Esophagus (tissue), 2 donors: ENCODE data around the gene LRP2. TPM values are rescaled to one million over a fixed set of nuclear protein-coding genes. Genes with fewer than 3 reads are reported as not detected.

Source experiments
- H3K27ac ChIP-seq, 2 donors: one replicate each; pipeline ENCODE4 v1.5.1; 2013; ENCODE audit warnings: low read depth in 2 of 2, mild to moderate bottlenecking in 2 of 2, inconsistent platforms in 1 of 2, low read length in 1 of 2, moderate library complexity in 1 of 2
- H3K27me3 ChIP-seq, 2 donors: one replicate each; pipeline ENCODE4 v1.6.1; 2013; ENCODE audit warnings: low read length in 2 of 2, control low read depth in 1 of 2, mild to moderate bottlenecking in 1 of 2; ENCODE audit not compliant: insufficient read depth in 2 of 2, control insufficient read depth in 1 of 2
- H3K36me3 ChIP-seq, 2 donors: one replicate each; pipeline ENCODE4 v1.6.1; 2013; ENCODE audit warnings: low read length in 1 of 2; ENCODE audit not compliant: control insufficient read depth in 2 of 2, insufficient read depth in 2 of 2
- H3K4me1 ChIP-seq, 2 donors: one replicate each; pipeline ENCODE4 v1.6.1; 2013; ENCODE audit warnings: low read length in 1 of 2; ENCODE audit not compliant: control insufficient read depth in 2 of 2, insufficient read depth in 2 of 2
- H3K4me3 ChIP-seq, 2 donors: one replicate each; pipeline ENCODE4 v1.5.1; 2013; ENCODE audit warnings: low read length in 2 of 2, mild to moderate bottlenecking in 2 of 2, low read depth in 1 of 2, moderate library complexity in 1 of 2
- H3K9me3 ChIP-seq, 2 donors: one replicate each; pipeline ENCODE4 v1.6.1; 2013; ENCODE audit warnings: mild to moderate bottlenecking in 2 of 2, low read depth in 1 of 2, low read length in 1 of 2, moderate library complexity in 1 of 2; ENCODE audit not compliant: control insufficient read depth in 2 of 2, insufficient read depth in 1 of 2
- WGBS, 2 donors: extraction: QIAGEN DNeasy Blood & Tissue Kit; methylation state at CpG; one replicate each; pipeline ENCODE4 v1.1.7; 2013; 5-methylcytosine and 5-hydroxymethylcytosine counted together
- polyA plus RNA-seq, 2 donors: library from polyadenylated mRNA; stranded (reverse); fragments of 200-250 nt; gene quantifications; one replicate each; pipeline ENCODE4 v1.2.3, GENCODE V29; 2013
- donor health status: healthy with polysubstance abuse.
- donor health status: Bipolar disorder and iron deficiency.

The LRP2 gene
- polyA plus RNA-seq, 2 donors, result not detected

DNA sequence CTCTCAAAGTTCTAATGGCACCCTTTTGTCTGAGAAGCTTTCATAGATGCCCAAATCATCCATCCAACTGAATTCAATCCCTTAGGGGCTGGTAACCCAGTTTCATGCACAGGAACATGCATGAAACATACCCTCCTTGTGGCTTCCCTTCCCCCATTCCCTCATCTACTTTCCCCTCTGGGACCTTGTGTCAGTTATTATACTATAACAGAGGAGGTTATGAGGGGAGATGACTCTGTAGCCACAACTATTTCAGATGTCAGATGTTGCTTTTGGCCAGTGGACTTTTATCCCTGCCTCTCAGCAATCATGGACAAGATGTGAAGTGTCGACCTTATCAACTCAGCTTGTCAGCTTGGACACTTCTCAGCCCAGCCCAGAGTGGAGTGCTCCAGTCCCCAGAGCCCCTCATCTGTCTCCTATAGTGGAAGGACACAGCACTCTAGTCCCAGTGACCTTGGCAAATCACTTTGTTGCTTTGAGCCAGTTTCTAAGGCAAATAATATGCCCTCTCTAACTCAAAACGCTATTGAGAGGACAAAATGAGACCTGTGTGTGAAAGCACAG is 284.6 kb downstream of the LRP2 start:
- WGBS, 2 donors, result 37 to 40% methylated on average over 2 of the region's 2 CpGs
- no peaks in the 10 kb centered on the region for H3K36me3 ChIP-seq
- no peaks in the 10 kb centered on the region for H3K4me1 ChIP-seq
- no peaks in the 10 kb centered on the region for H3K9me3 ChIP-seq
- no peak overlapping the region for H3K4me3 ChIP-seq
- no peak overlapping the region for H3K27ac ChIP-seq
- no peaks in the 10 kb centered on the region for H3K27me3 ChIP-seq

Other genes with a start within 250 kb of the LRP2 start
- 1 to 10 TPM; 2.3 to 3.0 TPM for gene BBS5, start 117.0 kb upstream of the LRP2 start, polyA plus RNA-seq
- gene KLHL41, start 147.2 kb upstream of the LRP2 start, polyA plus RNA-seq, result under 1 TPM; 0.31 to 0.34 TPM
- gene FASTKD1, start 211.3 kb upstream of the LRP2 start, polyA plus RNA-seq, result 10 to 100 TPM; 14.2 to 58.5 TPM
- gene PPIG, start 221.8 kb upstream of the LRP2 start, polyA plus RNA-seq, result 10 to 100 TPM; 24.1 to 40.5 TPM